Panc1 (cell line): Measurements from ENCODE around the gene NTRK1. TPM values are rescaled to one million over a fixed set of nuclear protein-coding genes. Genes with fewer than 3 reads are reported as not detected.
"Not testable (repeated sequence)": the region's sequence is repeated elsewhere in the genome, so short reads cannot be mapped to it uniquely, and the experiment has no call there.

ENCODE experiments used
- ATAC-seq: fragments of 200-7000 bp; cut with Tn5 transposase; 2 replicates; pipeline ENCODE4 v1.9.1; 2020; ENCODE audit warnings: mild to moderate bottlenecking, moderate library complexity
- BruUV-seq: library from RNA; stranded (reverse); fragments of 400-500 nt; replicated peaks from 2 replicates; lab custom pipeline; 2021; lab: Mats Ljungman, UMichigan
- CTCF ChIA-PET: fragments of 300-600 bp; sonication (Branson Sonifier 250); formaldehyde crosslinking; loops from one replicate; lab custom pipeline; 2022; ENCODE audit warnings: antibody characterized with exemption; lab: Charles Lee
- POLR2A ChIA-PET: fragments of 300-600 bp; sonication (Branson Sonifier 250); formaldehyde crosslinking; loops from one replicate; lab custom pipeline; 2022; ENCODE audit warnings: antibody characterized with exemption; lab: Charles Lee
- DNase-seq: peaks from one replicate; pipeline ENCODE4 v3.0.0-alpha.2; 2010; ENCODE audit warnings: low read depth, low spot score
- H3K27ac ChIP-seq: 2 replicates; pipeline ENCODE4 v1.5.1; 2011; ENCODE audit warnings: mild to moderate bottlenecking, low read length, inconsistent platforms
- H3K27me3 ChIP-seq: fragments of 200-500 bp; sonication (Bioruptor generic); 2 replicates; pipeline ENCODE4 v1.6.0; 2014; ENCODE audit warnings: low read length, inconsistent platforms; ENCODE audit not compliant: control insufficient read depth, insufficient read depth
- H3K36me3 ChIP-seq: fragments of 200-500 bp; sonication (Bioruptor generic); 2 replicates; pipeline ENCODE4 v1.5.1; 2014; ENCODE audit warnings: inconsistent platforms, mild to moderate bottlenecking, low read length, moderate library complexity; ENCODE audit not compliant: control insufficient read depth, insufficient read depth
- H3K4me1 ChIP-seq: 2 replicates; pipeline ENCODE4 v1.5.1; 2011; ENCODE audit warnings: inconsistent platforms, mild to moderate bottlenecking, low read length, moderate library complexity; ENCODE audit not compliant: control insufficient read depth, insufficient read depth
- H3K4me3 ChIP-seq, 2 experiments: 2 replicates each; pipeline ENCODE4 v1.5.1; 2011 to 2012; ENCODE audit warnings: low read depth in 2 of 2, low read length in 2 of 2, mild to moderate bottlenecking in 2 of 2, inconsistent platforms in 1 of 2, moderate library complexity in 1 of 2
- H3K9me3 ChIP-seq: fragments of 200-500 bp; sonication (Bioruptor generic); 2 replicates; pipeline ENCODE4 v1.5.1; 2014; ENCODE audit warnings: low read depth, mild to moderate bottlenecking, inconsistent platforms, low read length, moderate library complexity; ENCODE audit not compliant: control insufficient read depth, insufficient read depth
- POLR2AphosphoS5 ChIP-seq: IDR thresholded peaks from 2 replicates; pipeline ENCODE4 v1.6.1; 2012; ENCODE audit warnings: mild to moderate bottlenecking, low read depth, low read length, moderate library complexity
- REST ChIP-seq, 2 experiments: IDR thresholded peaks; 2 replicates each; pipeline ENCODE4 v1.6.1; 2011 to 2012; ENCODE audit warnings: low read depth in 2 of 2, control low read depth in 1 of 2, low read length in 1 of 2, mild to moderate bottlenecking in 1 of 2, moderate library complexity in 1 of 2; ENCODE audit not compliant: insufficient read depth in 1 of 2
- SIN3A ChIP-seq: IDR thresholded peaks from 2 replicates; pipeline ENCODE4 v1.6.1; 2012; ENCODE audit warnings: low read depth, mild to moderate bottlenecking, low read length, moderate library complexity, borderline replicate concordance; ENCODE audit not compliant: insufficient read depth
- TCF7L2 ChIP-seq: IDR thresholded peaks from 2 replicates; pipeline ENCODE4 v1.6.1; 2011; ENCODE audit warnings: mild to moderate bottlenecking, low read depth, low read length, inconsistent platforms
- in situ Hi-C: cut with HindIII; loops from 2 replicates; pipeline ENCODE4 v1.10.0; 2016; ENCODE audit warnings: low sequenced_read_pairs, low pct_unique_long_range_greater_than_20kb
- intact Hi-C: fragments of 100-400 bp; cut with micrococcal nuclease; formaldehyde crosslinking; loops from one replicate; pipeline ENCODE4 v1.10.0; 2022; ENCODE audit not compliant: unreplicated experiment
- total RNA-seq: library from RNA; stranded (reverse); gene quantifications from one replicate; pipeline ENCODE4 v1.2.1, GENCODE V29; 2021; ENCODE audit not compliant: unreplicated experiment
- TF ChIP-seq, protein P1 (sequence below): fragments of 450-650 bp; IDR thresholded peaks from 2 replicates; pipeline ENCODE4 v1.5.1; 2017; ENCODE audit warnings: mild to moderate bottlenecking

Gene NTRK1
- total RNA-seq, 1 experiment from 2014 or later, result 0.21 TPM

DNA sequence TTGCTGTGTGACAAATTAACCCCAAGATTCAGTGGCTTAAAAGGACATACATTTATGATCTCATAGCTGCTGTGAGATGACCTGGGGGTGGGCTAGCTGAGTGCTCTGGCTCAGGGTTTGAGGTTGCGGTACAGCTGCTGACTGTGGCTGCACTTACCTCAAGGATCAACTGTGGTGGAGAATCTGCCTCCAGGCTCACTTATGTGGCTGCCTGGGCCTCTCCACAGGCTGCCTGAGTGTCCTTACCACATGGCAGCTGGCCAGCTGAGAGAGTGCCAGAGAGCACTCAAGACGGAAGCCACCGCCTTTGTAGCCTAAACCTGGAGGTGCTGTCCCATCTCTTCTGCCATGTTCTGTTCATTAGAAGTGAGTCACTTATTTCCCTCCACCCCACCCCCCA lies 65.5 kb downstream of the NTRK1 start:
- BruUV-seq, result no TSS peak
- ChIA-PET CTCF (interaction anchor here (0.6 to 0.8 kb wide), 4 partner anchors 44 to 236 kb away, joined by 3 to 4 read pairs (median 3); partner anchors contain the start of gene NTRK1), POLR2A (interaction anchor here (0.6 to 1.0 kb wide), 2 partner anchors 88 to 120 kb away, joined by 3 to 4 read pairs; no protein-coding TSS in a partner anchor)
- TF ChIP-seq, protein P1, sequence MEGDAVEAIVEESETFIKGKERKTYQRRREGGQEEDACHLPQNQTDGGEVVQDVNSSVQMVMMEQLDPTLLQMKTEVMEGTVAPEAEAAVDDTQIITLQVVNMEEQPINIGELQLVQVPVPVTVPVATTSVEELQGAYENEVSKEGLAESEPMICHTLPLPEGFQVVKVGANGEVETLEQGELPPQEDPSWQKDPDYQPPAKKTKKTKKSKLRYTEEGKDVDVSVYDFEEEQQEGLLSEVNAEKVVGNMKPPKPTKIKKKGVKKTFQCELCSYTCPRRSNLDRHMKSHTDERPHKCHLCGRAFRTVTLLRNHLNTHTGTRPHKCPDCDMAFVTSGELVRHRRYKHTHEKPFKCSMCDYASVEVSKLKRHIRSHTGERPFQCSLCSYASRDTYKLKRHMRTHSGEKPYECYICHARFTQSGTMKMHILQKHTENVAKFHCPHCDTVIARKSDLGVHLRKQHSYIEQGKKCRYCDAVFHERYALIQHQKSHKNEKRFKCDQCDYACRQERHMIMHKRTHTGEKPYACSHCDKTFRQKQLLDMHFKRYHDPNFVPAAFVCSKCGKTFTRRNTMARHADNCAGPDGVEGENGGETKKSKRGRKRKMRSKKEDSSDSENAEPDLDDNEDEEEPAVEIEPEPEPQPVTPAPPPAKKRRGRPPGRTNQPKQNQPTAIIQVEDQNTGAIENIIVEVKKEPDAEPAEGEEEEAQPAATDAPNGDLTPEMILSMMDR, result no peak
- TF ChIP-seq POLR2AphosphoS5, result no peak
- TF ChIP-seq TCF7L2, result no peak
- no peak for TF ChIP-seq SIN3A
- no peak for TF ChIP-seq REST (IDR thresholded peaks at IDR 0.05; ENCODE audit: insufficient read depth in 1 of 2, low read depth in 2 of 2, low read length in 1 of 2)
- Histone ChIP-seq H3K4me3 (no peak overlapping the region), H3K9me3 (no peaks in the 10 kb centered on the region), H3K36me3 (no peaks in the 10 kb centered on the region), H3K27me3 (no peaks in the 10 kb centered on the region), H3K4me1 (peaks cover 3% of the 10 kb centered on the region; the same call in 1 of the 2 replicates), H3K27ac (no peak overlapping the region)
- intact Hi-C loops, result loop anchor here (10.0 kb wide), 1 partner anchor 71 kb away; the partner anchor contains the start of gene INSRR
- in situ Hi-C loops, result no loop called here
- DNase-seq, result no peak
- no peak for ATAC-seq

- intact Hi-C loops, result loop anchor here (10.0 kb wide), 1 partner anchor 72 kb away; the partner anchor contains the start of gene INSRR
- H3K36me3 ChIP-seq, DNase-seq, BruUV-seq, H3K27me3 ChIP-seq, H3K4me1 ChIP-seq, in situ Hi-C loops, H3K4me3 ChIP-seq, ATAC-seq, H3K9me3 ChIP-seq, H3K27ac ChIP-seq: not testable (repeated sequence)
- CTCF ChIA-PET, result interaction anchor here (0.6 to 1.5 kb wide), 5 partner anchors 32 to 237 kb away, joined by 3 to 11 read pairs (median 6); partner anchors contain the start of gene NTRK1
- POLR2A ChIA-PET, result interaction anchor here (0.6 to 1.0 kb wide), 2 partner anchors 88 to 119 kb away, joined by 3 to 4 read pairs; no protein-coding TSS in a partner anchor
These were observed 66.0 kb downstream of the NTRK1 start for GRCh38 chr1:156926695-156927094.
